OCI-LY7 (cell line): ENCODE results near the gene TAF4. TPM values are rescaled to one million over a fixed set of nuclear protein-coding genes. Genes with fewer than 3 reads are reported as not detected.

Experiments
- BruUV-seq: library from RNA; stranded (reverse); fragments of 400-500 nt; replicated peaks from 2 replicates; lab custom pipeline; 2021; lab: Mats Ljungman, UMichigan
- CTCF ChIA-PET: fragments of 300-600 bp; sonication (Branson Sonifier 250); formaldehyde crosslinking; loops from one replicate; lab custom pipeline; 2022; ENCODE audit warnings: antibody characterized with exemption; ENCODE audit not compliant: unreplicated experiment; lab: Charles Lee
- POLR2A ChIA-PET: fragments of 300-600 bp; sonication (Branson Sonifier 250); formaldehyde crosslinking; loops from one replicate; lab custom pipeline; 2022; ENCODE audit warnings: antibody characterized with exemption; lab: Charles Lee
- DNase-seq: peaks from one replicate; pipeline ENCODE4 v3.0.0-alpha.2; 2015; ENCODE audit warnings: low spot score
- H2AFZ ChIP-seq: fragments of 200-600 bp; sonication (generic), shearing (Covaris generic); 2 replicates; pipeline ENCODE4 v1.6.1; 2014; ENCODE audit warnings: mild to moderate bottlenecking, antibody characterized with exemption, low read length, moderate library complexity
- H3K27ac ChIP-seq: fragments of 200-600 bp; sonication (generic); 2 replicates; pipeline ENCODE4 v1.5.1; 2014; ENCODE audit warnings: mixed run types, low read depth, mild to moderate bottlenecking, moderate library complexity, low read length, inconsistent platforms; ENCODE audit not compliant: poor library complexity, severe bottlenecking
- H3K36me3 ChIP-seq: fragments of 200-600 bp; sonication (generic); 2 replicates; pipeline ENCODE4 v1.6.1; 2014; ENCODE audit warnings: mild to moderate bottlenecking, antibody characterized with exemption, low read length, moderate library complexity, mixed read lengths; ENCODE audit not compliant: insufficient read depth
- H3K4me1 ChIP-seq: fragments of 200-600 bp; sonication (generic); 2 replicates; pipeline ENCODE4 v1.5.1; 2014; ENCODE audit warnings: mild to moderate bottlenecking, low read length; ENCODE audit not compliant: insufficient read depth, poor library complexity, severe bottlenecking
- H3K4me2 ChIP-seq: fragments of 200-600 bp; sonication (generic); 2 replicates; pipeline ENCODE4 v1.6.1; 2014; ENCODE audit warnings: mild to moderate bottlenecking, low read length
- H3K4me3 ChIP-seq: fragments of 200-600 bp; sonication (generic); 2 replicates; pipeline ENCODE4 v1.5.1; 2014; ENCODE audit warnings: mild to moderate bottlenecking, low read depth, low read length; ENCODE audit not compliant: poor library complexity, severe bottlenecking
- H3K79me2 ChIP-seq: fragments of 200-600 bp; sonication (generic); 2 replicates; pipeline ENCODE4 v1.6.1; 2016; ENCODE audit warnings: low read depth, mild to moderate bottlenecking, low read length, moderate library complexity, mixed read lengths; ENCODE audit not compliant: insufficient read depth
- H3K9me2 ChIP-seq: fragments of 200-600 bp; sonication (generic); 2 replicates; pipeline ENCODE4 v1.6.1; 2016; ENCODE audit warnings: mild to moderate bottlenecking, low read length, mixed read lengths; ENCODE audit not compliant: insufficient read depth
- H3K9me3 ChIP-seq: fragments of 200-600 bp; sonication (generic); 2 replicates; pipeline ENCODE4 v1.6.1; 2014; ENCODE audit warnings: mild to moderate bottlenecking, mixed run types, low read length, mixed read lengths
- H4K20me1 ChIP-seq: fragments of 200-600 bp; sonication (generic); 2 replicates; pipeline ENCODE4 v1.6.1; 2014; ENCODE audit warnings: mild to moderate bottlenecking, antibody characterized with exemption, low read length, moderate library complexity, mixed read lengths; ENCODE audit not compliant: insufficient read depth
- EZH2phosphoT487 ChIP-seq: fragments of 200-600 bp; sonication (generic); IDR thresholded peaks from 2 replicates; pipeline ENCODE4 v1.6.1; 2018; ENCODE audit warnings: low read depth, borderline replicate concordance, mild to moderate bottlenecking, mixed run types, antibody characterized with exemption, low read length, moderate library complexity, mixed read lengths
- intact Hi-C: fragments of 100-400 bp; cut with micrococcal nuclease; formaldehyde crosslinking; loops from one replicate; pipeline ENCODE4 v1.10.0; 2022; ENCODE audit not compliant: unreplicated experiment
- total RNA-seq, 2 experiments: library from RNA; depleted of rRNA in 1 of 2; stranded (reverse); fragments of >200 nt in 1 of 2; shearing (Covaris generic) in 1 of 2; gene quantifications; 2 replicates each; pipeline ENCODE4 v1.2.3, GENCODE V29; 2014 to 2022
- TF ChIP-seq, protein P1 (sequence below): fragments of 200-600 bp; sonication (generic); conservative IDR thresholded peaks from 2 replicates; pipeline ENCODE4 v1.5.1; 2014; ENCODE audit warnings: mild to moderate bottlenecking, antibody characterized with exemption, low read length, moderate library complexity, mixed read lengths

Gene TAF4
- total RNA-seq, 2 experiments from 2014 or later: 11.2 to 38.9 TPM

DNA sequence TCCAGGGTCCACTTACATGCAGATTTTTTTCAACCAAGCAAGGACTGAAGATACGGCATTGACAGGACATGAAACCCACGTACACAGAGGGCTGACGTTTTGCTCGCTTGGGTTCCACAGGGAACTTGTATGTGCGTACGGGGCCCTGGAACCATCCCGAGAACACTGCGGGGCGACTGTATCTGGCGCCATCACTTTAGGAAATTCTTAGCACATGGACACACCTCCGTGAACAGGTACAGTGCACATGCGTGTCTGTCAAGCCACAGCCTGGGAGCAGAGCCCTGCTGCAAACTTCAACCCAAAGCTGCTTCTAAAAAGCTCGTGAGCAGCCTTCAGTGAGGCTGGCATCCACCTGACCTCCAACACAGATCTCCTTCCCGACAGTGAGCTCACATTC, 37.3 kb downstream of the TAF4 start:
- Histone ChIP-seq H3K27ac (no peak overlapping the region), H2AFZ (no peak overlapping the region), H3K4me2 (no peak overlapping the region), H3K4me3 (no peak overlapping the region), H3K36me3 (peaks cover 18% of the 10 kb centered on the region), H3K4me1 (peaks cover 38% of the 10 kb centered on the region), H3K9me3 (no peaks in the 10 kb centered on the region), H3K79me2 (peaks cover 78% of the 10 kb centered on the region), H3K9me2 (no peaks in the 10 kb centered on the region), H4K20me1 (no peaks in the 10 kb centered on the region)
- BruUV-seq: no TSS peak
- intact Hi-C loops: no loop called here
- TF ChIP-seq EZH2phosphoT487: no peak
- TF ChIP-seq, protein P1, sequence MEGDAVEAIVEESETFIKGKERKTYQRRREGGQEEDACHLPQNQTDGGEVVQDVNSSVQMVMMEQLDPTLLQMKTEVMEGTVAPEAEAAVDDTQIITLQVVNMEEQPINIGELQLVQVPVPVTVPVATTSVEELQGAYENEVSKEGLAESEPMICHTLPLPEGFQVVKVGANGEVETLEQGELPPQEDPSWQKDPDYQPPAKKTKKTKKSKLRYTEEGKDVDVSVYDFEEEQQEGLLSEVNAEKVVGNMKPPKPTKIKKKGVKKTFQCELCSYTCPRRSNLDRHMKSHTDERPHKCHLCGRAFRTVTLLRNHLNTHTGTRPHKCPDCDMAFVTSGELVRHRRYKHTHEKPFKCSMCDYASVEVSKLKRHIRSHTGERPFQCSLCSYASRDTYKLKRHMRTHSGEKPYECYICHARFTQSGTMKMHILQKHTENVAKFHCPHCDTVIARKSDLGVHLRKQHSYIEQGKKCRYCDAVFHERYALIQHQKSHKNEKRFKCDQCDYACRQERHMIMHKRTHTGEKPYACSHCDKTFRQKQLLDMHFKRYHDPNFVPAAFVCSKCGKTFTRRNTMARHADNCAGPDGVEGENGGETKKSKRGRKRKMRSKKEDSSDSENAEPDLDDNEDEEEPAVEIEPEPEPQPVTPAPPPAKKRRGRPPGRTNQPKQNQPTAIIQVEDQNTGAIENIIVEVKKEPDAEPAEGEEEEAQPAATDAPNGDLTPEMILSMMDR: no peak
- DNase-seq: no peak
- ChIA-PET CTCF (no interaction called here), POLR2A (interaction anchor here (0.6 kb wide), 1 partner anchor 53 kb away, joined by 4 read pairs; no protein-coding TSS in a partner anchor)

DNA sequence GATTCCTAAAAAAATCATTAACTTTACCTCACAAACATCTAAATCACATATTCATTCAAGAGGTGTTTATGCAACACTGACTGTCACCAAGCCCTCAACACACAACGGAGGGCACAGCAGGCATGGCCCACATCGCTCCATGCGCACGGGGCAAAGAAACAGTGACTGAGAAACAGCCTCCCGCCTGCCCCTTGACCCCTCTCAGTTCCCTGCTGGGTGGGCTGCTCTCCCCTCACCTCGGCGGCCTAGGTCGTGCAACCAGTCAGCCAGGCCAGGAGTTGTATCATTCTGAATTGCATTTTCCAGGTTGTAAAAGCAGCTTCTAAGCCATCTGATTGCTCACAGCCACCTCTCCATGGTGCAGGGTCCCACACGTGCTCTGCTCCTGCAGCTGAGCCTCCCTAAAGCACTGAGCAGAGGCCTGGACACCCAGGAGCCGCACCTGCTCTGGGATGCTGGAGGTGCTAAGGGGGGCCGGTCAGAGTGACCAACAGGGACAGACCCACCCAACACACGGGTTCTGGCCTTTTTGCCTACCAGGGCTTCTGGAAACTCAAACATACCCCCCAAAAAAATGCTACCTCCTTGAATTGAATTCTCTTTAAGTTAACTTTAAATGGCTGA, 37.9 kb downstream of the TAF4 start:
- intact Hi-C loops: no loop called here
- H4K20me1 ChIP-seq: no peaks in the 10 kb centered on the region
- CTCF ChIA-PET: no interaction called here
- H3K4me1 ChIP-seq: peaks cover 32% of the 10 kb centered on the region
- no peaks in the 10 kb centered on the region for H3K9me2 ChIP-seq
- no peaks in the 10 kb centered on the region for H3K9me3 ChIP-seq
- no peak for DNase-seq
- TF ChIP-seq, protein P1: no peak
- TF ChIP-seq EZH2phosphoT487: no peak
- peaks cover 18% of the 10 kb centered on the region for H3K36me3 ChIP-seq
- no peak overlapping the region for H3K4me2 ChIP-seq
- POLR2A ChIA-PET: no interaction called here
- no TSS peak for BruUV-seq
- H3K4me3 ChIP-seq: no peak overlapping the region
- H3K79me2 ChIP-seq: peaks cover 74% of the 10 kb centered on the region
- no peak overlapping the region for H3K27ac ChIP-seq
- no peak overlapping the region for H2AFZ ChIP-seq

DNA sequence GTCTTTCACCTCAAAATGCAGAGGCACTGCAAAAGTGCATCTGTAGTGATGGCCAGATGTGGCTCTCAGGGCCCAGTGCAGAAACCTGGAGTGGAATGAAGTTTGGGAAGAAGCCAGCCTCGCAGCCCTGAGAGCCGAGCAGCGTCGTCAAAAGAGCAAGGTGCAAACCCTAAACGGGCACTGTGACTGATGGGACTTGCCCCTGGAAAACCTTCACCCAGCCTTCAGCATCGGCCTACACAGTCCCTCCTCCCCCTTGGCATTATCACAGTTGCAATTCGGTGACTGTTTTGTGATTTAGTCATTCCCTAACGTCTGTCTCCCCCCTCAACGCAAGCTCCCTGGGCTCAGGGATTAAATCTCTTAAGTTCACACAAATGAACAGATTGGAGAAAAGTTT, 38.6 kb downstream of the TAF4 start:
- no TSS peak for BruUV-seq
- ChIA-PET POLR2A (no interaction called here), CTCF (no interaction called here)
- Histone ChIP-seq H3K4me1 (peaks cover 25% of the 10 kb centered on the region), H3K79me2 (peaks cover 72% of the 10 kb centered on the region), H3K36me3 (peaks cover 18% of the 10 kb centered on the region), H2AFZ (no peak overlapping the region), H3K4me3 (no peak overlapping the region), H3K9me2 (no peaks in the 10 kb centered on the region), H3K27ac (no peak overlapping the region), H3K4me2 (no peak overlapping the region), H3K9me3 (no peaks in the 10 kb centered on the region), H4K20me1 (no peaks in the 10 kb centered on the region)
- intact Hi-C loops: no loop called here
- DNase-seq: no peak
- TF ChIP-seq, protein P1: no peak
